Measurements from ENCODE around the gene SMYD3. TPM values are rescaled to one million over a fixed set of nuclear protein-coding genes. Genes with fewer than 3 reads are reported as not detected.

Gene SMYD3
- total and polyA plus RNA-seq, 10 of the 15 experiments (the other 5 are each of a cell fraction or from before 2014, with no cell fraction given) = 18.3 to 54.0 (median 24.8) TPM

GRCh38 chr1:245777752-245778151 is 729.3 kb downstream of the SMYD3 start (continued):
- TF ChIP-seq ZNF687 (IDR thresholded peaks at IDR 0.05) (no peak), MLLT1 (IDR thresholded peaks at IDR 0.05) (no peak), TCF12 (IDR thresholded peaks at IDR 0.05; ENCODE audit: low read depth, low read length) (no peak)

GRCh38 chr1:245776694-245777332 is 730.3 kb downstream of the SMYD3 start:
- Histone ChIP-seq H4K20me1 (ENCODE audit: control insufficient read depth, insufficient read depth) (no peaks in the 10 kb centered on the region), H3K9me3 (replicated peaks; ENCODE audit: control insufficient read depth, insufficient read depth, low read length) (no peaks in the 10 kb centered on the region), H3K27me3 (replicated peaks in 1 of 2; ENCODE audit: control insufficient read depth in 2 of 2, insufficient read depth in 2 of 2, low read length in 1 of 2) (no peaks in the 10 kb centered on the region), H3K4me3 (no peak overlapping the region), H3K27ac (ENCODE audit: control insufficient read depth, insufficient read depth) (no peak overlapping the region), H3K4me2 (ENCODE audit: control insufficient read depth, insufficient read depth) (no peak overlapping the region), H3K79me2 (ENCODE audit: control insufficient read depth, insufficient read depth, low read length) (no peaks in the 10 kb centered on the region), H3K36me3 (ENCODE audit: control insufficient read depth in 2 of 2, insufficient read depth in 2 of 2, low read length in 1 of 2) (no peaks in the 10 kb centered on the region), H3K9ac (ENCODE audit: control insufficient read depth, insufficient read depth, low read length) (no peak overlapping the region), H2AFZ (ENCODE audit: control insufficient read depth, low read depth, low read length) (no peak overlapping the region), H3K4me1 (ENCODE audit: control insufficient read depth, insufficient read depth, low read length) (no peaks in the 10 kb centered on the region)
- 49% methylated on average over 5 of the region's 5 CpGs for WGBS (ENCODE audit: insufficient coverage, insufficient replicate concordance, low lambda C conversion rate, missing lambda C conversion rate)
- intact Hi-C loops (cut with micrococcal nuclease; ENCODE audit: unreplicated experiment) (no loop called here), in situ Hi-C loops (cut with MboI) (no loop called here)
- ATAC-seq (no peak), DNase-seq (ENCODE audit: low read depth, low spot score) (no peak), FAIRE-seq (no peak)
- ChIA-PET CTCF (interaction anchor here (1.4 kb wide), 1 partner anchor 21 kb away, joined by 4 read pairs; no protein-coding TSS in a partner anchor), SMC1A (ENCODE audit: uncharacterized antibody, unreplicated experiment) (no interaction called here), RAD21 (ENCODE audit: unreplicated experiment) (no interaction called here), POLR2A (no interaction called here)
- BruUV-seq (replicated peaks) = no TSS peak
- no peak for TF ChIP-seq ZNF622 (IDR thresholded peaks at IDR 0.05)
- no peak for TF ChIP-seq JUND (IDR thresholded peaks at IDR 0.05; ENCODE audit: low read depth, low read length)
- TF ChIP-seq HSF1 (IDR thresholded peaks at IDR 0.05; ENCODE audit: low read depth, low read length) = no peak
- no peak for TF ChIP-seq ATF3 (IDR thresholded peaks at IDR 0.05; ENCODE audit: borderline replicate concordance, extremely low read depth, low read depth, low read length)
- TF ChIP-seq SUZ12 (IDR thresholded peaks at IDR 0.05; ENCODE audit: unreplicated experiment) = no peak
- no peak for TF ChIP-seq BCL3 (IDR thresholded peaks at IDR 0.05; ENCODE audit: borderline replicate concordance, insufficient read depth, low read depth, low read length, poor library complexity, severe bottlenecking)
- no peak for TF ChIP-seq IKZF1 (conservative IDR thresholded peaks at IDR 0.05)
- no peak for TF ChIP-seq ZNF24 (IDR thresholded peaks at IDR 0.05)
- TF ChIP-seq ESRRA (IDR thresholded peaks at IDR 0.05; ENCODE audit: low read length) = no peak
